ENCODE results near the gene HEXB.
A peak's percentile ranks its signal among the peaks of the same experiment; 100 is the strongest.

HEXB gene

GRCh38 chr5:74684900-74685851 lies at the start of gene HEXB:
TSS of gene HEXB (plus strand) at chr5:74685233. CDS start at chr5:74685261, 28 bp downstream.
- peak; percentile 73 for FAIRE-seq

GRCh38 chr5:74636149-74636548 lies 48.9 kb upstream of the HEXB start:
- FAIRE-seq, result no peak
- DNase-seq (ENCODE audit: extremely low spot score, insufficient read length, low read depth), result no peak

More at GRCh38 chr5:74684900-74685851, at the start of gene HEXB:
- DNase-seq (ENCODE audit: extremely low spot score, insufficient read length, low read depth), result peak; percentile 54

GRCh38 chr5:74636552-74636951 lies 48.5 kb upstream of the HEXB start:
- DNase-seq (ENCODE audit: extremely low spot score, insufficient read length, low read depth) (no peak), FAIRE-seq (no peak)

- no peak for DNase-seq (ENCODE audit: extremely low spot score, insufficient read length, low read depth)
- FAIRE-seq, result no peak
These were observed 46.5 kb upstream of the HEXB start for GRCh38 chr5:74638544-74638969.

- peak; percentile 85 for FAIRE-seq
- DNase-seq (ENCODE audit: extremely low spot score, insufficient read length, low read depth), result no peak
These were observed 45.8 kb upstream of the HEXB start for GRCh38 chr5:74638970-74639806.

GRCh38 chr5:74639807-74640449 lies 45.1 kb upstream of the HEXB start:
- no peak for DNase-seq (ENCODE audit: extremely low spot score, insufficient read length, low read depth)
- no peak for FAIRE-seq

- FAIRE-seq (peak; percentile 81), DNase-seq (ENCODE audit: extremely low spot score, insufficient read length, low read depth) (no peak)
These were observed 44.5 kb upstream of the HEXB start, which contains the start of gene ENC1 for GRCh38 chr5:74640450-74640953. TSS of gene ENC1 (minus strand) at chr5:74640728. CDS start at chr5:74636485, 4,243 bp downstream.

- peak; percentile 29 for FAIRE-seq
These were observed 43.9 kb upstream of the HEXB start for GRCh38 chr5:74640954-74641734.

GRCh38 chr5:74641735-74642542 lies 43.1 kb upstream of the HEXB start:
- peak; percentile 9 for FAIRE-seq
- no peak for DNase-seq (ENCODE audit: extremely low spot score, insufficient read length, low read depth)

More at GRCh38 chr5:74640954-74641734, 43.9 kb upstream of the HEXB start:
- no peak for DNase-seq (ENCODE audit: extremely low spot score, insufficient read length, low read depth)

- FAIRE-seq (no peak), DNase-seq (ENCODE audit: extremely low spot score, insufficient read length, low read depth) (no peak)
These were observed 42.5 kb upstream of the HEXB start for GRCh38 chr5:74642543-74642863.

- FAIRE-seq (no peak), DNase-seq (ENCODE audit: extremely low spot score, insufficient read length, low read depth) (no peak)
These were observed 41.9 kb upstream of the HEXB start for GRCh38 chr5:74643111-74643562.

- FAIRE-seq (no peak), DNase-seq (ENCODE audit: extremely low spot score, insufficient read length, low read depth) (no peak)
These were observed 37.9 kb upstream of the HEXB start for GRCh38 chr5:74647096-74647495.

- FAIRE-seq, result peak; percentile 86
These were observed 36.2 kb upstream of the HEXB start for GRCh38 chr5:74648835-74649293.

GRCh38 chr5:74649421-74649973 lies 35.5 kb upstream of the HEXB start:
- FAIRE-seq (no peak), DNase-seq (ENCODE audit: extremely low spot score, insufficient read length, low read depth) (no peak)

More at GRCh38 chr5:74648835-74649293, 36.2 kb upstream of the HEXB start:
- no peak for DNase-seq (ENCODE audit: extremely low spot score, insufficient read length, low read depth)

GRCh38 chr5:74651710-74652109 lies 33.3 kb upstream of the HEXB start:
- DNase-seq (ENCODE audit: extremely low spot score, insufficient read length, low read depth) (no peak), FAIRE-seq (no peak)

GRCh38 chr5:74652576-74652975 lies 32.5 kb upstream of the HEXB start:
- FAIRE-seq (no peak), DNase-seq (ENCODE audit: extremely low spot score, insufficient read length, low read depth) (no peak)

- FAIRE-seq, result no peak
- DNase-seq (ENCODE audit: extremely low spot score, insufficient read length, low read depth), result no peak
These were observed 31.0 kb upstream of the HEXB start for GRCh38 chr5:74653991-74654390.

GRCh38 chr5:74655206-74655605 lies 29.8 kb upstream of the HEXB start:
- DNase-seq (ENCODE audit: extremely low spot score, insufficient read length, low read depth) (no peak), FAIRE-seq (no peak)

Data from GM18507 (cell line).